Progenitor cell of endocrine pancreas (in vitro differentiated cells): Measurements from ENCODE around the gene JAM2. TPM values are rescaled to one million over a fixed set of nuclear protein-coding genes. Genes with fewer than 3 reads are reported as not detected.

Source experiments
- DNase-seq: peaks from one replicate; pipeline ENCODE4 v3.0.0; 2021; ENCODE audit warnings: low spot score; ENCODE audit not compliant: unreplicated experiment
- H3K27ac Mint-ChIP-seq: 2 replicates; pipeline ENCODE4 v1.8.0; 2021; ENCODE audit warnings: mild to moderate bottlenecking, moderate library complexity, mixed read lengths
- H3K27me3 Mint-ChIP-seq: 2 replicates; pipeline ENCODE4 v1.8.0; 2021; ENCODE audit warnings: mixed read lengths
- H3K36me3 Mint-ChIP-seq: 2 replicates; pipeline ENCODE4 v1.8.0; 2022; ENCODE audit warnings: mixed read lengths; ENCODE audit not compliant: insufficient read depth
- H3K4me1 Mint-ChIP-seq: 2 replicates; pipeline ENCODE4 v1.8.0; 2021; ENCODE audit warnings: low read depth, mixed read lengths
- H3K4me3 Mint-ChIP-seq: 2 replicates; pipeline ENCODE4 v1.8.0; 2021; ENCODE audit warnings: low read depth, mild to moderate bottlenecking, moderate library complexity, mixed read lengths
- H3K9me3 Mint-ChIP-seq: 2 replicates; pipeline ENCODE4 v1.8.0; 2021; ENCODE audit warnings: low read depth, mixed read lengths
- total RNA-seq: library from RNA; stranded (reverse); gene quantifications from 2 replicates; pipeline ENCODE4 v1.2.1, GENCODE V29; 2021
- TF ChIP-seq, protein P1 (sequence below): fragments of 200-600 bp; sonication (generic); IDR thresholded peaks from one replicate; pipeline ENCODE4 v1.5.0; 2021; ENCODE audit warnings: antibody characterized with exemption, mild to moderate bottlenecking; ENCODE audit not compliant: unreplicated experiment

Gene JAM2
- total RNA-seq, 1 donor from 2014 or later: 2.4 TPM

DNA sequence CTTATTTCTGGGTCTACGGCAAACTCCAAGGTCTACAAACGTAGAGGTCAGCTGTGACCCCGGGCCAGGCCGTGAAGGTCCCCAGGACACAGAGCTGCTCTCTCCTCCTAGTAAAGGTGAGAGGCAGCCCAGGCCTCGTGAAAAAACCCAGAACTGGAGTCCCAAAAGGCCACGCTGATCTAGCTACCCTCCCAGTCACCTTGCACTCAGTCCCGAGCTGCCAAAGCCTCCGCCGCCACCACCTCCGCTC lies 95.5 kb downstream of the JAM2 start:
- peak overlapping the region; percentile 99 for H3K4me3 Mint-ChIP-seq
- H3K9me3 Mint-ChIP-seq: no peaks in the 10 kb centered on the region
- peaks cover 1% of the 10 kb centered on the region for H3K36me3 Mint-ChIP-seq

GRCh38 chr21:25734904-25735645 lies 96.0 kb downstream of the JAM2 start, which contains the start of the genes ATP5PF and GABPA:
Gene ATP5PF, minus strand, starts transcription at chr21:25734904. Its CDS starts 5,110 bp downstream, at chr21:25729794.
Gene GABPA, plus strand, starts transcription at chr21:25734972. Its CDS starts 6,627 bp downstream, at chr21:25741599.
- Mint-ChIP-seq H3K4me1 (peaks cover 24% of the 10 kb centered on the region), H3K27ac (peak within 1 kb of the TSS; percentile 100)

More for the DNA sequence above, 95.5 kb downstream of the JAM2 start:
- DNase-seq: no peak
- no peaks in the 10 kb centered on the region for H3K27me3 Mint-ChIP-seq
- H3K27ac Mint-ChIP-seq: peak overlapping the region; percentile 100
- TF ChIP-seq, protein P1, sequence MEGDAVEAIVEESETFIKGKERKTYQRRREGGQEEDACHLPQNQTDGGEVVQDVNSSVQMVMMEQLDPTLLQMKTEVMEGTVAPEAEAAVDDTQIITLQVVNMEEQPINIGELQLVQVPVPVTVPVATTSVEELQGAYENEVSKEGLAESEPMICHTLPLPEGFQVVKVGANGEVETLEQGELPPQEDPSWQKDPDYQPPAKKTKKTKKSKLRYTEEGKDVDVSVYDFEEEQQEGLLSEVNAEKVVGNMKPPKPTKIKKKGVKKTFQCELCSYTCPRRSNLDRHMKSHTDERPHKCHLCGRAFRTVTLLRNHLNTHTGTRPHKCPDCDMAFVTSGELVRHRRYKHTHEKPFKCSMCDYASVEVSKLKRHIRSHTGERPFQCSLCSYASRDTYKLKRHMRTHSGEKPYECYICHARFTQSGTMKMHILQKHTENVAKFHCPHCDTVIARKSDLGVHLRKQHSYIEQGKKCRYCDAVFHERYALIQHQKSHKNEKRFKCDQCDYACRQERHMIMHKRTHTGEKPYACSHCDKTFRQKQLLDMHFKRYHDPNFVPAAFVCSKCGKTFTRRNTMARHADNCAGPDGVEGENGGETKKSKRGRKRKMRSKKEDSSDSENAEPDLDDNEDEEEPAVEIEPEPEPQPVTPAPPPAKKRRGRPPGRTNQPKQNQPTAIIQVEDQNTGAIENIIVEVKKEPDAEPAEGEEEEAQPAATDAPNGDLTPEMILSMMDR: no peak
- peaks cover 24% of the 10 kb centered on the region for H3K4me1 Mint-ChIP-seq

GRCh38 chr21:25735646-25736597 lies 96.9 kb downstream of the JAM2 start:
- no peak for DNase-seq
- H3K36me3 Mint-ChIP-seq: peaks cover 1% of the 10 kb centered on the region

More at GRCh38 chr21:25734904-25735645, 96.0 kb downstream of the JAM2 start, which contains the start of the genes ATP5PF and GABPA:
- peak; percentile 92 for DNase-seq
- H3K27me3 Mint-ChIP-seq: no peaks in the 10 kb centered on the region
- H3K4me3 Mint-ChIP-seq: peak within 1 kb of the TSS; percentile 99
- no peaks in the 10 kb centered on the region for H3K9me3 Mint-ChIP-seq
- TF ChIP-seq, protein P1: no peak
- peaks cover 1% of the 10 kb centered on the region for H3K36me3 Mint-ChIP-seq

GRCh38 chr21:25737421-25737820 lies 98.4 kb downstream of the JAM2 start:
- H3K36me3 Mint-ChIP-seq: peaks cover 3% of the 10 kb centered on the region
- H3K4me1 Mint-ChIP-seq: peaks cover 24% of the 10 kb centered on the region
- H3K9me3 Mint-ChIP-seq: no peaks in the 10 kb centered on the region
- H3K4me3 Mint-ChIP-seq: no peak overlapping the region
- H3K27ac Mint-ChIP-seq: no peak overlapping the region
- no peaks in the 10 kb centered on the region for H3K27me3 Mint-ChIP-seq
- no peak for DNase-seq
- TF ChIP-seq, protein P1: no peak

More at GRCh38 chr21:25735646-25736597, 96.9 kb downstream of the JAM2 start:
- peaks cover 24% of the 10 kb centered on the region for H3K4me1 Mint-ChIP-seq
- H3K27ac Mint-ChIP-seq: peak overlapping the region; percentile 99
- no peaks in the 10 kb centered on the region for H3K27me3 Mint-ChIP-seq
- no peaks in the 10 kb centered on the region for H3K9me3 Mint-ChIP-seq
- peak overlapping the region; percentile 99 for H3K4me3 Mint-ChIP-seq
- TF ChIP-seq, protein P1: no peak

DNA sequence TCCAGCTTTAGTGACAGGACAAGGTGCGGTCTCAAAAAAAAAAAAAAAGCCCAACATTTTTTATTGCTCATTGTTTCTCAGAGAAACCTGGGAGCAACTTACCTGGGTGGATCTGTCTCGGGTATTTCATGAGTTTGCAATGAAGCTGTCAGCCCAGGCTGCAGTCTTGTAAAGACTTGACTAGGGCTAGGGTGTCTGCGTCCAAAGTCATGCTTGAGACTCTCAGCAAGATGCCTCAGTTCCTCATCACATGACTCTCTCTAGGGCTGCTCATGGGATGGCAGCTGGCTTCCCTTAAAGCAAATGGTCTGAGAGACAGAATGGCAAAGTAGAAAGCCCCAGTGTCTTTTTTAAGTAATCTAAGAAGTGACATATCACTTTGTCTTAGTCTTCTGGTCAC lies 103.8 kb downstream of the JAM2 start:
- no peaks in the 10 kb centered on the region for H3K27me3 Mint-ChIP-seq
- no peak overlapping the region for H3K27ac Mint-ChIP-seq

More for the DNA sequence above, 103.8 kb downstream of the JAM2 start:
- Mint-ChIP-seq H3K36me3 (peaks cover 2% of the 10 kb centered on the region), H3K9me3 (no peaks in the 10 kb centered on the region), H3K4me3 (no peak overlapping the region), H3K4me1 (peaks cover 2% of the 10 kb centered on the region)
- DNase-seq: no peak
- TF ChIP-seq, protein P1: no peak
